ENCODE data around the gene SHISA8. TPM values are rescaled to one million over a fixed set of nuclear protein-coding genes. Genes with fewer than 3 reads are reported as not detected.
A peak's percentile ranks its signal among the peaks of the same experiment; 100 is the strongest.

SHISA8 gene
- total RNA-seq, 1 experiment from 2014 or later, result not detected

GRCh38 chr22:41923595-41924276 lies 8.9 kb upstream of the SHISA8 start:
- no peaks in the 10 kb centered on the region for H3K27me3 ChIP-seq
- H3K4me3 ChIP-seq, result no peak overlapping the region

GRCh38 chr22:41922940-41923594 lies 8.2 kb upstream of the SHISA8 start:
- no peaks in the 10 kb centered on the region for H3K27me3 ChIP-seq
- no peak overlapping the region for H3K4me3 ChIP-seq
- H3K9me3 ChIP-seq (replicated peaks), result no peaks in the 10 kb centered on the region
- 0 out of 2 replicates have a peak, but pooled peaks cover 7% of the 10 kb centered on the region for H3K4me1 ChIP-seq
- no peaks in the 10 kb centered on the region for H3K36me3 ChIP-seq
- H3K27ac ChIP-seq, result no peak overlapping the region
- DNase-seq, result no peak

More at GRCh38 chr22:41923595-41924276, 8.9 kb upstream of the SHISA8 start:
- no peak overlapping the region for H3K27ac ChIP-seq
- H3K36me3 ChIP-seq, result no peaks in the 10 kb centered on the region
- no peaks in the 10 kb centered on the region for H3K9me3 ChIP-seq (replicated peaks)
- no peak for DNase-seq
- 0 out of 2 replicates have a peak, but pooled peaks cover 3% of the 10 kb centered on the region for H3K4me1 ChIP-seq

GRCh38 chr22:41922328-41922727 lies 7.5 kb upstream of the SHISA8 start:
- H3K27me3 ChIP-seq, result no peaks in the 10 kb centered on the region
- no peaks in the 10 kb centered on the region for H3K9me3 ChIP-seq (replicated peaks)
- H3K4me3 ChIP-seq, result no peak overlapping the region

GRCh38 chr22:41920271-41920976 lies 5.5 kb upstream of the SHISA8 start:
- peaks cover 2% of the 10 kb centered on the region; the same call in 1 of the 2 replicates for H3K27me3 ChIP-seq
- H3K9me3 ChIP-seq (replicated peaks), result no peaks in the 10 kb centered on the region
- no peak overlapping the region for H3K27ac ChIP-seq
- H3K4me1 ChIP-seq, result 0 out of 2 replicates have a peak, but pooled peaks cover 8% of the 10 kb centered on the region
- no peaks in the 10 kb centered on the region for H3K36me3 ChIP-seq
- no peak for DNase-seq
- H3K4me3 ChIP-seq, result no peak overlapping the region

More at GRCh38 chr22:41922328-41922727, 7.5 kb upstream of the SHISA8 start:
- DNase-seq, result no peak
- 0 out of 2 replicates have a peak, but pooled peaks cover 12% of the 10 kb centered on the region for H3K4me1 ChIP-seq
- H3K27ac ChIP-seq, result no peak overlapping the region
- no peaks in the 10 kb centered on the region for H3K36me3 ChIP-seq

GRCh38 chr22:41919357-41920224 lies 4.7 kb upstream of the SHISA8 start:
- DNase-seq, result no peak
- peaks cover 5% of the 10 kb centered on the region; the same call in 1 of the 2 replicates for H3K27me3 ChIP-seq

GRCh38 chr22:41917903-41918791 lies 3.3 kb upstream of the SHISA8 start:
- peak; percentile 50 to 66 for DNase-seq
- no peaks in the 10 kb centered on the region for H3K36me3 ChIP-seq
- 0 out of 2 replicates have a peak, but pooled peaks cover 8% of the 10 kb centered on the region for H3K4me1 ChIP-seq
- H3K27me3 ChIP-seq, result peaks cover 5% of the 10 kb centered on the region; the same call in 1 of the 2 replicates
- H3K4me3 ChIP-seq, result no peak overlapping the region
- H3K9me3 ChIP-seq (replicated peaks), result no peaks in the 10 kb centered on the region
- no peak overlapping the region for H3K27ac ChIP-seq

More at GRCh38 chr22:41919357-41920224, 4.7 kb upstream of the SHISA8 start:
- Histone ChIP-seq H3K4me3 (no peak overlapping the region), H3K36me3 (no peaks in the 10 kb centered on the region), H3K9me3 (replicated peaks) (no peaks in the 10 kb centered on the region), H3K4me1 (0 out of 2 replicates have a peak, but pooled peaks cover 8% of the 10 kb centered on the region), H3K27ac (no peak overlapping the region)

- Histone ChIP-seq H3K36me3 (no peaks in the 10 kb centered on the region), H3K4me1 (0 out of 2 replicates have a peak, but pooled peaks cover 8% of the 10 kb centered on the region), H3K4me3 (no peak overlapping the region), H3K27ac (no peak overlapping the region), H3K9me3 (replicated peaks) (no peaks in the 10 kb centered on the region), H3K27me3 (peaks cover 5% of the 10 kb centered on the region; the same call in 1 of the 2 replicates)
- DNase-seq, result no peak
Measured at GRCh38 chr22:41917375-41917902, 2.6 kb upstream of the SHISA8 start.

- Histone ChIP-seq H3K4me3 (no peak overlapping the region), H3K36me3 (no peaks in the 10 kb centered on the region), H3K4me1 (0 out of 2 replicates have a peak, but pooled peaks cover 8% of the 10 kb centered on the region), H3K9me3 (replicated peaks) (no peaks in the 10 kb centered on the region), H3K27ac (no peak overlapping the region), H3K27me3 (peaks cover 5% of the 10 kb centered on the region; the same call in 1 of the 2 replicates)
- no peak for DNase-seq
Measured at GRCh38 chr22:41916745-41917358, 2.0 kb upstream of the SHISA8 start.

- Histone ChIP-seq H3K4me3 (no peak overlapping the region), H3K9me3 (replicated peaks) (no peaks in the 10 kb centered on the region), H3K36me3 (no peaks in the 10 kb centered on the region), H3K27me3 (peaks cover 5% of the 10 kb centered on the region; the same call in 1 of the 2 replicates), H3K27ac (no peak overlapping the region), H3K4me1 (0 out of 2 replicates have a peak, but pooled peaks cover 8% of the 10 kb centered on the region)
- no peak for DNase-seq
Measured at GRCh38 chr22:41915786-41916493, 1.1 kb upstream of the SHISA8 start.

GRCh38 chr22:41914611-41915034 lies 251 bp downstream of the SHISA8 start:
- no peak overlapping the region for H3K27ac ChIP-seq
- DNase-seq, result no peak
- 0 out of 2 replicates have a peak, but pooled peaks cover 8% of the 10 kb centered on the region for H3K4me1 ChIP-seq
- peaks cover 5% of the 10 kb centered on the region; the same call in 1 of the 2 replicates for H3K27me3 ChIP-seq
- no peak overlapping the region for H3K4me3 ChIP-seq
- no peaks in the 10 kb centered on the region for H3K9me3 ChIP-seq (replicated peaks)
- H3K36me3 ChIP-seq, result no peaks in the 10 kb centered on the region

- Histone ChIP-seq H3K36me3 (no peaks in the 10 kb centered on the region), H3K4me1 (0 out of 2 replicates have a peak, but pooled peaks cover 8% of the 10 kb centered on the region), H3K27me3 (peaks cover 5% of the 10 kb centered on the region; the same call in 1 of the 2 replicates), H3K9me3 (replicated peaks) (no peaks in the 10 kb centered on the region), H3K27ac (no peak overlapping the region), H3K4me3 (no peak overlapping the region)
- DNase-seq, result no peak
Measured at GRCh38 chr22:41913842-41914534, 886 bp downstream of the SHISA8 start.

Data from SJCRH30 (cell line).